Lung (tissue), 12 donors: ENCODE measurements around the gene ZNF91. TPM values are rescaled to one million over a fixed set of nuclear protein-coding genes. Genes with fewer than 3 reads are reported as not detected.
"Not testable (repeated sequence)": the region's sequence is repeated elsewhere in the genome, so short reads cannot be mapped to it uniquely, and the experiment has no call there.

Experiments used
- ATAC-seq: fragments of 200-7000 bp; cut with Tn5 transposase; one replicate; pipeline ENCODE4 v1.9.1; 2020; ENCODE audit warnings: moderate number of reproducible peaks; ENCODE audit not compliant: insufficient read depth, low FRiP score
- DNase-seq, 3 donors: peaks; one replicate each; pipeline ENCODE4 v3.0.0-alpha.2; 2013 to 2017
- H3K27ac ChIP-seq, 2 donors: one replicate each; pipeline ENCODE4 v1.5.1; 2013; ENCODE audit warnings: mild to moderate bottlenecking in 2 of 2, moderate library complexity in 2 of 2, control low read depth in 1 of 2, inconsistent platforms in 1 of 2, low read depth in 1 of 2, low read length in 1 of 2
- H3K27me3 ChIP-seq, 3 donors: one replicate each; pipeline ENCODE4 v1.5.1; 2013; ENCODE audit warnings: low read length in 2 of 3; ENCODE audit not compliant: control insufficient read depth in 3 of 3, insufficient read depth in 3 of 3
- H3K36me3 ChIP-seq, 4 donors: one replicate each; pipeline ENCODE4 v1.5.1; 2013; ENCODE audit warnings: low read length in 4 of 4, mild to moderate bottlenecking in 1 of 4, moderate library complexity in 1 of 4; ENCODE audit not compliant: control insufficient read depth in 4 of 4, insufficient read depth in 4 of 4
- H3K4me1 ChIP-seq, 5 donors: one replicate each; pipeline ENCODE4 v1.5.1; 2013; ENCODE audit warnings: low read length in 5 of 5, mild to moderate bottlenecking in 2 of 5, moderate library complexity in 1 of 5; ENCODE audit not compliant: control insufficient read depth in 5 of 5, insufficient read depth in 5 of 5
- H3K4me3 ChIP-seq: one replicate; pipeline ENCODE4 v1.5.1; 2013; ENCODE audit warnings: mild to moderate bottlenecking, control low read depth, moderate library complexity
- H3K9ac ChIP-seq, 2 donors: one replicate each; pipeline ENCODE4 v1.5.1; 2013; ENCODE audit warnings: low read length in 2 of 2, control low read depth in 1 of 2; ENCODE audit not compliant: insufficient read depth in 1 of 2
- H3K9me3 ChIP-seq, 4 donors: one replicate each; pipeline ENCODE4 v1.5.1; 2013; ENCODE audit warnings: low read length in 3 of 4, mild to moderate bottlenecking in 1 of 4, moderate library complexity in 1 of 4; ENCODE audit not compliant: control insufficient read depth in 4 of 4, insufficient read depth in 3 of 4
- whole genome bisulfite sequencing, 2 donors: extraction: QIAGEN DNeasy Blood & Tissue Kit; methylation state at CpG; one replicate each; pipeline ENCODE4 v1.1.7; 2013; 5-methylcytosine and 5-hydroxymethylcytosine counted together
- polyA plus RNA-seq, 2 donors: library from polyadenylated mRNA; stranded (reverse); fragments of 200-250 nt; gene quantifications; one replicate each; pipeline ENCODE4 v1.2.1, GENCODE V29; 2013
- total RNA-seq, 2 donors: library from RNA; depleted of rRNA in 1 of 2; stranded (reverse); fragments of >200 nt in 1 of 2; gene quantifications; one replicate each; pipeline ENCODE4 v1.2.1, GENCODE V29; 2014 to 2021
- TF ChIP-seq, protein P1 (sequence below): IDR thresholded peaks from 2 replicates; pipeline ENCODE4 v1.5.1; 2012; ENCODE audit warnings: mild to moderate bottlenecking; ENCODE audit errors: control extremely low read depth, extremely low read depth
- donor health status: control.
- donor health status: control.
- donor health status: Bipolar disorder and iron deficiency.
- donor health status: healthy.
- donor health status: DM: yes; HTN: yes; CAD: no.

Gene ZNF91
- total and polyA plus RNA-seq, 4 donors = 5.0 to 172 (median 24.8) TPM

DNA sequence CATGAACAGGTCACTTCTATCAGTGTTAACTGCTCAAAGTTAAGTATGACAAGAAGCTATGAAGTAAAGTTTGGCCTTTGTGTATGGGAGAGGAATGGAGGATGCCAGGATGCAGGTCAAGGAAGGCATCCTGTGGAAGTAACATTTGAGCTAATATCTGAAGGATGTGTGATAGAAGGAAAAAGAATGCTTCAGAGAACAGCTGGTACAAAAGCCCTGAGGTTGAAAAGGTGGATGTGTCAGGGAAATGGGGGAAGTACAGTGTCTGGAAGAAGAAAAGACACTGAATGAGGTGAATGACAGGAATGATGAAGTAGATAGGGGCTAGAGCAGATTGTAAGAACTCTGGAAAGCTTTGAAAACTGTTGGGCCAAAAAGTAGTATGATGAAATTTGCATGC lies 67.1 kb downstream of the ZNF91 start:
- no peaks in the 10 kb centered on the region for H3K27me3 ChIP-seq
- peaks cover 0 to 34% (median 19%) of the 10 kb centered on the region in 4 donors for H3K9me3 ChIP-seq
- H3K4me1 ChIP-seq = no peaks in the 10 kb centered on the region
- H3K9ac ChIP-seq = no peak overlapping the region
- no peak for DNase-seq
- H3K27ac ChIP-seq = no peak overlapping the region
- H3K4me3 ChIP-seq = no peak overlapping the region
- H3K36me3 ChIP-seq = peaks cover 0 to 29% (median 13%) of the 10 kb centered on the region in 4 donors
- ATAC-seq = no peak
- TF ChIP-seq, protein P1, sequence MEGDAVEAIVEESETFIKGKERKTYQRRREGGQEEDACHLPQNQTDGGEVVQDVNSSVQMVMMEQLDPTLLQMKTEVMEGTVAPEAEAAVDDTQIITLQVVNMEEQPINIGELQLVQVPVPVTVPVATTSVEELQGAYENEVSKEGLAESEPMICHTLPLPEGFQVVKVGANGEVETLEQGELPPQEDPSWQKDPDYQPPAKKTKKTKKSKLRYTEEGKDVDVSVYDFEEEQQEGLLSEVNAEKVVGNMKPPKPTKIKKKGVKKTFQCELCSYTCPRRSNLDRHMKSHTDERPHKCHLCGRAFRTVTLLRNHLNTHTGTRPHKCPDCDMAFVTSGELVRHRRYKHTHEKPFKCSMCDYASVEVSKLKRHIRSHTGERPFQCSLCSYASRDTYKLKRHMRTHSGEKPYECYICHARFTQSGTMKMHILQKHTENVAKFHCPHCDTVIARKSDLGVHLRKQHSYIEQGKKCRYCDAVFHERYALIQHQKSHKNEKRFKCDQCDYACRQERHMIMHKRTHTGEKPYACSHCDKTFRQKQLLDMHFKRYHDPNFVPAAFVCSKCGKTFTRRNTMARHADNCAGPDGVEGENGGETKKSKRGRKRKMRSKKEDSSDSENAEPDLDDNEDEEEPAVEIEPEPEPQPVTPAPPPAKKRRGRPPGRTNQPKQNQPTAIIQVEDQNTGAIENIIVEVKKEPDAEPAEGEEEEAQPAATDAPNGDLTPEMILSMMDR = no peak

DNA sequence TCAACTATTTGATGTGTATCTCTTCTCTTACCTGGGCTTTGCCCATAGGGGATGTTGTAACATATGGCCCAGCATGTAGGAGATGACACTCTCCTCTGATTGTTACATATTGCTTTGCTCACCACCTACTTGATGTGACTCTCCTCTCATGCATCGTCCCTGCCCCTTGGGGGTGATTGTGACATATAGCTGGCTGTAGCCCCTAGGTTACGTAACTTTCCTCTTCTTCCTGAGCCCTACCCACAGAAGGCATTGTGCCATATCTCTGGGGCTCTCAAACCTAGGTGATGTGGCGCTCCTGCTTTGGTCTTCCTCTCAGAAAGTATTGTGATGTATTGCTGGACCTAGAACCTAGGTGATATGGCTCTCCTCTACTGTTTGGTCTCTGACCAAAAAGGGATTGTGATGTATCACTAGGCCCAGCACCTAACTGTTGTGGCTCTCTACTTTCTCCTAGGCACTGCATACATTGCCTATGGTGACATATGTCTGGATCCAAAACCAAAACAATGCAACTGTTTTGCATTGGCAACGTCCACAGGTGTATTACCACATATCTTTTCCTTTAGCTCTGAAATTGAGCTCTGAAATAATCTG lies 73.2 kb downstream of the ZNF91 start:
- no peak for ATAC-seq
- DNase-seq = no peak
- WGBS, 2 donors = 40 to 73% methylated on average over 4 of the region's 4 CpGs

DNA sequence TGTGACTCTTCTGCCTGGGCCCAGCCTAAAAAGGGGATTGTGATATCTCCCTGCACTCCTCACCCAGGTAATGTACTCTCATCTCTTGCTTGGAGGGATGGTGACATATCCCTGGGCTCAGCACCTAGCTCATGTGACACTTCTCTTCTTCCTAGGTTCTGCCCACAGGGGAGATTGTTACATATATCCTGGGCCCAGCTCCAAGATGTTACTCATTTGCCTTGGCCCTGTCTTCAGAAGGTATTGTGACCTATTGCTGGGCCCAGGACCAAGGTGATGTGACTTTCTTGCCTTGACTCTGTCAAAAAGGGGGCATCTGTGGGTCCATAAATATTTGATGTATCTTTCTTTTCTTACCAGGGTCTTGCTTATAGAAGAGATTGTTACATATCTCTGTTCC lies 73.9 kb downstream of the ZNF91 start:
- ATAC-seq, H3K36me3 ChIP-seq, H3K27ac ChIP-seq, DNase-seq, H3K4me3 ChIP-seq, H3K9ac ChIP-seq, H3K27me3 ChIP-seq, H3K4me1 ChIP-seq: not testable (repeated sequence)
- peaks cover 0 to 22% (median 9%) of the 10 kb centered on the region in 4 donors for H3K9me3 ChIP-seq

More for the DNA sequence above, 73.2 kb downstream of the ZNF91 start:
- no peak overlapping the region for H3K4me3 ChIP-seq
- H3K36me3 ChIP-seq = peaks cover 0 to 12% (median 3%) of the 10 kb centered on the region in 4 donors
- no peaks in the 10 kb centered on the region for H3K4me1 ChIP-seq
- H3K27ac ChIP-seq = no peak overlapping the region
- H3K27me3 ChIP-seq = no peaks in the 10 kb centered on the region
- H3K9me3 ChIP-seq = peaks cover 0 to 27% (median 9%) of the 10 kb centered on the region in 4 donors
- TF ChIP-seq, protein P1 = no peak
- H3K9ac ChIP-seq = no peak overlapping the region

DNA sequence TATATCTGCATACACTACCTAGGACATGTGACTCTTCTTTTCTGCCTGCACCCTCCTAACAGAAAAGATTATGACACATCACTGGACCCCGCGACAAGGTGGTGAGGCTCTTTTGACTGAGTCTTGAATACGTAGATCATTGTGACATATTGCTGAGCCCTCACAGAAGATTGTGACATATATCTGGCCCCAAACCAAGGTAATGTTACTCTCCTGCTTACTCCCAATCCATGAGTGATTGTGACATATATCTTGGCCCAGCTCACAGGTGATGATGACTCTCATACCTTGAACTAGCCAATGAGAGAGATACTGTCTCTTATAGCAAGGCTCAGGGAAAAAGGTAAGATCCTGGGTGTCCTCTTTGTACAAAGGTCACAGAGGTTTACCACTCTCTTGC lies 75.7 kb downstream of the ZNF91 start:
- H3K36me3 ChIP-seq, H3K27ac ChIP-seq, H3K27me3 ChIP-seq, H3K4me3 ChIP-seq, ATAC-seq, H3K4me1 ChIP-seq, H3K9ac ChIP-seq, DNase-seq: not testable (repeated sequence)
- 74 to 92% methylated on average over 3 of the region's 3 CpGs for WGBS, 2 donors
- peaks cover 0 to 22% (median 7%) of the 10 kb centered on the region in 4 donors for H3K9me3 ChIP-seq

DNA sequence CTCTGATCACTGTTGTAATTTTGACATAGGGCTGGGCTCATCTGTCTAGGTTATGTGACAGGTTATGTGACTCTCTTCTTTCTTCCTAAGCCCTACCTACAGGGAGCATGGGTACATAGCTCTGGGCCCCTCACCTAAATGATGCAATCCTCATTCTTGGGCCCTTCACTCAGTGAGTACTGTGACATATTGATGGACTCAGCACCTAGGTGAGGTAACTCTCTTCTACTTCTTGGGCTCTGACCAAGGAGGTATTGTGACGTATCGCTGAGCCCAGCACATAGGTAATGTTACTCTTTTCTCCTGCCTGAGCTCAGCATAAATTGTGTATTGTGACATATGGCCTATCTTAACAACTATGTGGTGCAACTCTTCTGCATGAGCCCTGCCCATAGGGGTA lies 76.3 kb downstream of the ZNF91 start:
- H3K36me3 ChIP-seq, H3K27me3 ChIP-seq, H3K9ac ChIP-seq, H3K27ac ChIP-seq, H3K4me3 ChIP-seq, DNase-seq, ATAC-seq, H3K4me1 ChIP-seq: not testable (repeated sequence)
- peaks cover 0 to 19% (median 7%) of the 10 kb centered on the region in 4 donors for H3K9me3 ChIP-seq
- 93 to 96% methylated on average over 2 of the region's 2 CpGs for WGBS, 2 donors
